Measurements from ENCODE around the gene GDF15. TPM values are rescaled to one million over a fixed set of nuclear protein-coding genes. Genes with fewer than 3 reads are reported as not detected.

GDF15 gene
- total and polyA plus RNA-seq, 2 experiments from 2014 or later, result 12.6 to 19.8 TPM

DNA sequence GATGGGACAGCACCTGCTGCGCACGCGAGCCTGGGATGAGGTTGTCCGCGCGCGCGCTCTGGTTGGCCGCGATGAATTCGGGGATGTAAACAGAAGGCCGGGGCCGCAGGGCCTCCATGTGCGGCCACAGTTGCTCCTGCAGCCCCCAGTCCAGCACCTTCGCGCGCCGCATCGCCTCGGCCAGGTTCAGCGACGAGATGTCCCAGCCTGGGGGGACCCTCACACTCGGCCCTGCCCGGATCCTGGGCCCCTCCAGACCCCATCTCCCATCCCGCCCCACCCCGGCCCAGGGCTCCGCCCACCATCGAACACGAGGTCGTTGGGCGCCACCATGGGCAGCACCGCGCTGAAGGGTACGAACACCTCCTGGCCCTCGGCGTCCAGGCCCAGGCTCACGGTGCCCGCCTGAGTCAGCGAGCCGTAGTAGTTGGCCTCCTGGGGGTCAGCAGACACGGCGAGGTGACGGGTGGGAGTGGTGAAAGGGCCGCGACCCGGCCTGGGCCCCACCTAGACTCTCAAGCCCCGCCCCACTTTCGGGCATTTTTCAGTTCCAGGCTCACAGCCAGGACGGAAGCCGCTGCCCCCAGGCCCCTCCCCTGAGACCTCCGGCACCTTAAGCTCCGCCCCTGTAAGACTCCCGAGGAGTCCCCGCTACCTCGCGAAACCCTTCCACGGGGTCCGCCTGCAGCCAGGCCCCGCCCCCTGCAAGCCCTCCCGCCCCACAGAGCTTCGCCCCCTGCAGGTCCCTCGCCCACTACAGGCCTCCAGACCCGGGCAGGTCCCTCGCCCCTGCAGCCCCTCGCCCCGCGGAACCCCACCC, 50.9 kb downstream of the GDF15 start:
- Histone ChIP-seq H3F3A (replicated peaks; ENCODE audit: low read depth) (peaks cover 33% of the 10 kb centered on the region; the same call in 1 of the 2 replicates), H3K4me1 (ENCODE audit: insufficient read depth) (peaks cover 34% of the 10 kb centered on the region), H3K4me3 (peak overlapping the region; percentile 79), H3K4me2 (peak overlapping the region; percentile 81), H3K27me3 (ENCODE audit: insufficient read depth) (no peaks in the 10 kb centered on the region), H3K79me2 (replicated peaks; ENCODE audit: insufficient read depth) (no peaks in the 10 kb centered on the region), H4K20me1 (replicated peaks; ENCODE audit: insufficient read depth) (peaks cover 3% of the 10 kb centered on the region), H3K36me3 (ENCODE audit: insufficient read depth) (no peaks in the 10 kb centered on the region), H2AFZ (peak overlapping the region; percentile 52; the same call in 1 of the 2 replicates), H3K9me2 (ENCODE audit: insufficient read depth) (no peaks in the 10 kb centered on the region), H3K27ac (ENCODE audit: low read depth) (no peak overlapping the region)
- Mint-ChIP-seq H3K27me3 (ENCODE audit: insufficient read depth, low read depth, poor library complexity) (peaks cover 31% of the 10 kb centered on the region), H3K27ac (0 out of 2 replicates have a peak overlapping the region, but pooled peaks have one; percentile 13), H3K9me3 (no peaks in the 10 kb centered on the region), H3K4me1 (peaks cover 35% of the 10 kb centered on the region), H3K4me3 (peak overlapping the region; percentile 78), H3K36me3 (ENCODE audit: low read depth) (peaks cover 18% of the 10 kb centered on the region)
- ATAC-seq (peak; percentile 47), DNase-seq (ENCODE audit: low spot score) (peak; percentile 96)
- TF ChIP-seq CREB1 (CRISPR knock-in tag; IDR thresholded peaks at IDR 0.05; ENCODE audit: low read depth), result no peak
- TF ChIP-seq POLR2AphosphoS5 (IDR thresholded peaks at IDR 0.05; ENCODE audit: low read depth), result peak; percentile 22; the same call in 1 of the 2 replicates

DNA sequence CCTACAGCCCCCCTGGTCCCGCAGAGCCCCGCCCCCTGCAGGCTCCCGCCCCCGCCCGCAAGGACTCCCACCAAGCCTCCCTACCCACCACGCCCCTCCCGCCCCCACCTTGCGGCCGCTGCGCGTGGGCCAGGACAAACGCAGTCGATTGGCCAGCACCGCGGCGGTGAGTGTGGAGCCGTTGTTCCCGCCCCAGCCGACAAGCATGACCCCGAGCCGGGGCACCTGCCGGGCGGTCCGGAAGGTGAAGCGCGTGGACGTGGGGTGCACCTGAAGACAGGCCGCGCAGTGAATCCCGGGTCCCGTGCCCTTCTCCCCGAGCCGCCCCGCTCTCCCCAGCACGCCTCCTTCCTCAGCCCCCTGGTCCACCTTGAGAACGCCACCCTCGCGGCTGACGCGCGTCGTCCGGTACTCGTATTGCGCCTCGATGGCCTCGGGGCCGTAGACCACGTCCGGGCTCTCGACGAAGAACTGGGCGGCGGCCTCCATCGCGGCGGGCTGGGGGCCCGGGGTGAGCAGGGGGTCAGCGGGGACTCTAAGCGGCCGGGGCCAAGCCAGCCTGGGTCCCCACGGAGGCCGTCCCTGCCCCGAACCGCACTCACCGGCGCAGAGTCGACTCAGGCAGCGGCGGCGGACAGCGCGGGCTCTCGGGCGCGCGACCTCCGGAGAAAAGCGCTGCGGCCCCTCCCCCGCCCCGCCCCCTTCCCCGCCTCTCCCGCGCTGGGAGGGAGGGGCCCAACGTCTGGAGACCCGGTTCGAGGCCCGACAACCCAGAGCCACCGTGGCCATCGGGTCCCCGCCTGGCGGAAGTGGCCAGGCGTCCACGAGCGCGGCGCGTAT, 51.8 kb downstream of the GDF15 start, which contains the start of gene ISYNA1:
Gene ISYNA1 (minus strand): TSS at position 643 of the 840 bp plus-strand sequence. CDS start 154 bp downstream, at position 489.
- peaks cover 4% of the 10 kb centered on the region for H3K9me3 Mint-ChIP-seq
- H3K36me3 ChIP-seq (ENCODE audit: insufficient read depth), result no peaks in the 10 kb centered on the region
- peaks cover 22% of the 10 kb centered on the region for H3K36me3 Mint-ChIP-seq (ENCODE audit: low read depth)
- peaks cover 3% of the 10 kb centered on the region for H4K20me1 ChIP-seq (replicated peaks; ENCODE audit: insufficient read depth)
- H3K9me2 ChIP-seq (ENCODE audit: insufficient read depth), result no peaks in the 10 kb centered on the region
- H3K4me2 ChIP-seq, result peak within 1 kb of the TSS; percentile 82
- no peak for TF ChIP-seq NANOG (IDR thresholded peaks at IDR 0.05; ENCODE audit: borderline replicate concordance)
- peak; percentile 80 for TF ChIP-seq POLR2AphosphoS5 (IDR thresholded peaks at IDR 0.05; ENCODE audit: low read depth)
- no peak for TF ChIP-seq CREB1 (CRISPR knock-in tag; IDR thresholded peaks at IDR 0.05; ENCODE audit: low read depth)
- no peak for TF ChIP-seq STAT1 (IDR thresholded peaks at IDR 0.05; ENCODE audit: unreplicated experiment)
- TF ChIP-seq, protein P1, sequence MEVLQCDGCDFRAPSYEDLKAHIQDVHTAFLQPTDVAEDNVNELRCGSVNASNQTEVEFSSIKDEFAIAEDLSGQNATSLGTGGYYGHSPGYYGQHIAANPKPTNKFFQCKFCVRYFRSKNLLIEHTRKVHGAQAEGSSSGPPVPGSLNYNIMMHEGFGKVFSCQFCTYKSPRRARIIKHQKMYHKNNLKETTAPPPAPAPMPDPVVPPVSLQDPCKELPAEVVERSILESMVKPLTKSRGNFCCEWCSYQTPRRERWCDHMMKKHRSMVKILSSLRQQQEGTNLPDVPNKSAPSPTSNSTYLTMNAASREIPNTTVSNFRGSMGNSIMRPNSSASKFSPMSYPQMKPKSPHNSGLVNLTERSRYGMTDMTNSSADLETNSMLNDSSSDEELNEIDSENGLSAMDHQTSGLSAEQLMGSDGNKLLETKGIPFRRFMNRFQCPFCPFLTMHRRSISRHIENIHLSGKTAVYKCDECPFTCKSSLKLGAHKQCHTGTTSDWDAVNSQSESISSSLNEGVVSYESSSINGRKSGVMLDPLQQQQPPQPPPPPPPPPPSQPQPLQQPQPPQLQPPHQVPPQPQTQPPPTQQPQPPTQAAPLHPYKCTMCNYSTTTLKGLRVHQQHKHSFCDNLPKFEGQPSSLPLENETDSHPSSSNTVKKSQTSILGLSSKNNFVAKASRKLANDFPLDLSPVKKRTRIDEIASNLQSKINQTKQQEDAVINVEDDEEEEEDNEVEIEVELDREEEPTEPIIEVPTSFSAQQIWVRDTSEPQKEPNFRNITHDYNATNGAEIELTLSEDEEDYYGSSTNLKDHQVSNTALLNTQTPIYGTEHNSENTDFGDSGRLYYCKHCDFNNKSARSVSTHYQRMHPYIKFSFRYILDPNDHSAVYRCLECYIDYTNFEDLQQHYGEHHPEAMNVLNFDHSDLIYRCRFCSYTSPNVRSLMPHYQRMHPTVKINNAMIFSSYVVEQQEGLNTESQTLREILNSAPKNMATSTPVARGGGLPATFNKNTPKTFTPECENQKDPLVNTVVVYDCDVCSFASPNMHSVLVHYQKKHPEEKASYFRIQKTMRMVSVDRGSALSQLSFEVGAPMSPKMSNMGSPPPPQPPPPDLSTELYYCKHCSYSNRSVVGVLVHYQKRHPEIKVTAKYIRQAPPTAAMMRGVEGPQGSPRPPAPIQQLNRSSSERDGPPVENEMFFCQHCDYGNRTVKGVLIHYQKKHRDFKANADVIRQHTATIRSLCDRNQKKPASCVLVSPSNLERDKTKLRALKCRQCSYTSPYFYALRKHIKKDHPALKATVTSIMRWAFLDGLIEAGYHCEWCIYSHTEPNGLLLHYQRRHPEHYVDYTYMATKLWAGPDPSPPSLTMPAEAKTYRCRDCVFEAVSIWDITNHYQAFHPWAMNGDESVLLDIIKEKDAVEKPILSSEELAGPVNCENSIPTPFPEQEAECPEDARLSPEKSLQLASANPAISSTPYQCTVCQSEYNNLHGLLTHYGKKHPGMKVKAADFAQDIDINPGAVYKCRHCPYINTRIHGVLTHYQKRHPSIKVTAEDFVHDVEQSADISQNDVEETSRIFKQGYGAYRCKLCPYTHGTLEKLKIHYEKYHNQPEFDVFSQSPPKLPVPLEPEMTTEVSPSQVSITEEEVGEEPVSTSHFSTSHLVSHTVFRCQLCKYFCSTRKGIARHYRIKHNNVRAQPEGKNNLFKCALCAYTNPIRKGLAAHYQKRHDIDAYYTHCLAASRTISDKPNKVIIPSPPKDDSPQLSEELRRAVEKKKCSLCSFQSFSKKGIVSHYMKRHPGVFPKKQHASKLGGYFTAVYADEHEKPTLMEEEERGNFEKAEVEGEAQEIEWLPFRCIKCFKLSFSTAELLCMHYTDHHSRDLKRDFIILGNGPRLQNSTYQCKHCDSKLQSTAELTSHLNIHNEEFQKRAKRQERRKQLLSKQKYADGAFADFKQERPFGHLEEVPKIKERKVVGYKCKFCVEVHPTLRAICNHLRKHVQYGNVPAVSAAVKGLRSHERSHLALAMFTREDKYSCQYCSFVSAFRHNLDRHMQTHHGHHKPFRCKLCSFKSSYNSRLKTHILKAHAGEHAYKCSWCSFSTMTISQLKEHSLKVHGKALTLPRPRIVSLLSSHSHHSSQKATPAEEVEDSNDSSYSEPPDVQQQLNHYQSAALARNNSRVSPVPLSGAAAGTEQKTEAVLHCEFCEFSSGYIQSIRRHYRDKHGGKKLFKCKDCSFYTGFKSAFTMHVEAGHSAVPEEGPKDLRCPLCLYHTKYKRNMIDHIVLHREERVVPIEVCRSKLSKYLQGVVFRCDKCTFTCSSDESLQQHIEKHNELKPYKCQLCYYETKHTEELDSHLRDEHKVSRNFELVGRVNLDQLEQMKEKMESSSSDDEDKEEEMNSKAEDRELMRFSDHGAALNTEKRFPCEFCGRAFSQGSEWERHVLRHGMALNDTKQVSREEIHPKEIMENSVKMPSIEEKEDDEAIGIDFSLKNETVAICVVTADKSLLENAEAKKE (CRISPR knock-in tag; IDR thresholded peaks at IDR 0.05), result no peak
- TF ChIP-seq EZH2 (IDR thresholded peaks at IDR 0.05; ENCODE audit: low read depth, unreplicated experiment), result no peak
- TF ChIP-seq, protein P2, sequence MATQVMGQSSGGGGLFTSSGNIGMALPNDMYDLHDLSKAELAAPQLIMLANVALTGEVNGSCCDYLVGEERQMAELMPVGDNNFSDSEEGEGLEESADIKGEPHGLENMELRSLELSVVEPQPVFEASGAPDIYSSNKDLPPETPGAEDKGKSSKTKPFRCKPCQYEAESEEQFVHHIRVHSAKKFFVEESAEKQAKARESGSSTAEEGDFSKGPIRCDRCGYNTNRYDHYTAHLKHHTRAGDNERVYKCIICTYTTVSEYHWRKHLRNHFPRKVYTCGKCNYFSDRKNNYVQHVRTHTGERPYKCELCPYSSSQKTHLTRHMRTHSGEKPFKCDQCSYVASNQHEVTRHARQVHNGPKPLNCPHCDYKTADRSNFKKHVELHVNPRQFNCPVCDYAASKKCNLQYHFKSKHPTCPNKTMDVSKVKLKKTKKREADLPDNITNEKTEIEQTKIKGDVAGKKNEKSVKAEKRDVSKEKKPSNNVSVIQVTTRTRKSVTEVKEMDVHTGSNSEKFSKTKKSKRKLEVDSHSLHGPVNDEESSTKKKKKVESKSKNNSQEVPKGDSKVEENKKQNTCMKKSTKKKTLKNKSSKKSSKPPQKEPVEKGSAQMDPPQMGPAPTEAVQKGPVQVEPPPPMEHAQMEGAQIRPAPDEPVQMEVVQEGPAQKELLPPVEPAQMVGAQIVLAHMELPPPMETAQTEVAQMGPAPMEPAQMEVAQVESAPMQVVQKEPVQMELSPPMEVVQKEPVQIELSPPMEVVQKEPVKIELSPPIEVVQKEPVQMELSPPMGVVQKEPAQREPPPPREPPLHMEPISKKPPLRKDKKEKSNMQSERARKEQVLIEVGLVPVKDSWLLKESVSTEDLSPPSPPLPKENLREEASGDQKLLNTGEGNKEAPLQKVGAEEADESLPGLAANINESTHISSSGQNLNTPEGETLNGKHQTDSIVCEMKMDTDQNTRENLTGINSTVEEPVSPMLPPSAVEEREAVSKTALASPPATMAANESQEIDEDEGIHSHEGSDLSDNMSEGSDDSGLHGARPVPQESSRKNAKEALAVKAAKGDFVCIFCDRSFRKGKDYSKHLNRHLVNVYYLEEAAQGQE (IDR thresholded peaks at IDR 0.05; ENCODE audit: unreplicated experiment), result no peak
- TF ChIP-seq JUNB (IDR thresholded peaks at IDR 0.05; ENCODE audit: unreplicated experiment), result no peak
- peak within 1 kb of the TSS; percentile 78 for H3K4me3 Mint-ChIP-seq
- peaks cover 31% of the 10 kb centered on the region for H3K4me1 Mint-ChIP-seq
- peak within 1 kb of the TSS; percentile 76 for H2AFZ ChIP-seq
- H3F3A ChIP-seq (replicated peaks; ENCODE audit: low read depth), result peaks cover 30% of the 10 kb centered on the region; the same call in 1 of the 2 replicates
- H3K4me3 ChIP-seq, result peak within 1 kb of the TSS; percentile 79
- peak; percentile 79 for DNase-seq (ENCODE audit: low spot score)
- no peaks in the 10 kb centered on the region for H3K79me2 ChIP-seq (replicated peaks; ENCODE audit: insufficient read depth)
- no peaks in the 10 kb centered on the region for H3K27me3 ChIP-seq (ENCODE audit: insufficient read depth)
- peak within 1 kb of the TSS; percentile 72; the same call in 1 of the 2 replicates for H3K27ac Mint-ChIP-seq
- peak; percentile 21 for ATAC-seq
- peaks cover 28% of the 10 kb centered on the region for H3K4me1 ChIP-seq (ENCODE audit: insufficient read depth)
- H3K27me3 Mint-ChIP-seq (ENCODE audit: insufficient read depth, low read depth, poor library complexity), result peaks cover 31% of the 10 kb centered on the region
- H3K27ac ChIP-seq (ENCODE audit: low read depth), result peak within 1 kb of the TSS; percentile 78; the same call in 1 of the 2 replicates

Measured in GM23338 (cell line).